K562 (cell line): ENCODE measurements around the gene CLCA2. TPM values are rescaled to one million over a fixed set of nuclear protein-coding genes. Genes with fewer than 3 reads are reported as not detected.
A peak's percentile ranks its signal among the peaks of the same experiment; 100 is the strongest.

Source experiments
- ATAC-seq: fragments of 200-7000 bp; cut with Tn5 transposase; 3 replicates; pipeline ENCODE4 v1.9.1; 2020; ENCODE audit warnings: moderate library complexity
- BruUV-seq: library from RNA; stranded (reverse); fragments of 400-500 nt; replicated peaks from 2 replicates; lab custom pipeline; 2021; lab: Mats Ljungman, UMichigan
- CTCF ChIA-PET: fragments of 300-600 bp; formaldehyde crosslinking; extraction: SDS; loops from one replicate; lab custom pipeline; 2021; ENCODE audit warnings: low intra/inter-chr PET ratio; lab: Yijun Ruan, JAX
- POLR2A ChIA-PET: fragments of 300-600, 350-650 bp; sonication (Branson Sonifier 250); formaldehyde crosslinking; extraction: SDS; loops from one replicate; lab custom pipeline; 2021; ENCODE audit warnings: antibody characterized with exemption, inconsistent platforms; lab: Yijun Ruan, JAX
- DNase-seq, 4 experiments: peaks; one replicate each; pipeline versions ENCODE4 v3.0.0 to v3.0.0-alpha.2; 2011 to 2018; ENCODE audit warnings: low spot score in 3 of 4, mixed read lengths in 3 of 4; ENCODE audit errors: extremely low read depth in 1 of 4
- FAIRE-seq: peaks from 2 replicates; lab custom pipeline; 2011; peaks lifted over from hg19 to GRCh38; lab: Jason Lieb, UNC
- H2AFZ ChIP-seq: 2 replicates; pipeline ENCODE4 v1.6.0; 2011; ENCODE audit warnings: low read depth, low read length, control low read depth, inconsistent platforms
- H3K27ac ChIP-seq: fragments of 200-600 bp; 3 replicates; pipeline ENCODE4 v1.8.0; 2011; ENCODE audit warnings: low read depth, mild to moderate bottlenecking, control low read depth, inconsistent platforms, low read length, moderate library complexity, mixed read lengths; ENCODE audit errors: extremely low read depth
- H3K27me3 ChIP-seq, 2 experiments: fragments of 300-600 bp in 1 of 2; 2 replicates in 1 of 2; 3 replicates in 1 of 2; pipeline versions ENCODE4 v1.6.0 to v1.8.0; 2011; ENCODE audit warnings: inconsistent platforms in 2 of 2, low read length in 2 of 2, mild to moderate bottlenecking in 1 of 2, mixed read lengths in 1 of 2, moderate library complexity in 1 of 2; ENCODE audit not compliant: control insufficient read depth in 2 of 2, insufficient read depth in 2 of 2
- H3K36me3 ChIP-seq: fragments of 300-600 bp; 3 replicates; pipeline ENCODE4 v1.8.0; 2011; ENCODE audit warnings: mild to moderate bottlenecking, low read length, inconsistent platforms; ENCODE audit not compliant: control insufficient read depth, insufficient read depth
- H3K4me1 ChIP-seq, 2 experiments: fragments of 200-600 bp in 1 of 2; replicated peaks in 1 of 2; 2 replicates in 1 of 2; 3 replicates in 1 of 2; pipeline versions ENCODE4 v1.5.1 to v1.8.0; 2011; ENCODE audit warnings: inconsistent platforms in 2 of 2, low read length in 2 of 2, mild to moderate bottlenecking in 1 of 2, mixed read lengths in 1 of 2, moderate library complexity in 1 of 2; ENCODE audit not compliant: control insufficient read depth in 2 of 2, insufficient read depth in 2 of 2
- H3K4me2 ChIP-seq: 2 replicates; pipeline ENCODE4 v1.6.1; 2011; ENCODE audit warnings: low read length, control low read depth, inconsistent platforms, mixed read lengths; ENCODE audit not compliant: insufficient read depth
- H3K4me3 ChIP-seq: fragments of 200-600 bp; sonication (generic), shearing (Covaris generic); 2 replicates; pipeline ENCODE4 v1.5.1; 2016; ENCODE audit warnings: control low read depth, inconsistent platforms
- H3K79me2 ChIP-seq: fragments of 200-600 bp; 3 replicates; pipeline ENCODE4 v1.8.0; 2011; ENCODE audit warnings: low read length, inconsistent platforms; ENCODE audit not compliant: control insufficient read depth, insufficient read depth
- H3K9ac ChIP-seq, 2 experiments: 2 replicates each; pipeline versions ENCODE4 v1.6.0 to v1.6.1; 2011; ENCODE audit warnings: low read depth in 2 of 2, low read length in 2 of 2, control low read depth in 1 of 2, inconsistent platforms in 1 of 2, mild to moderate bottlenecking in 1 of 2, mixed read lengths in 1 of 2; ENCODE audit not compliant: insufficient read depth in 1 of 2
- H3K9me1 ChIP-seq: one replicate; pipeline ENCODE4 v1.6.0; 2011; ENCODE audit warnings: inconsistent platforms, mild to moderate bottlenecking, low read length, moderate library complexity; ENCODE audit not compliant: control insufficient read depth, insufficient read depth
- H3K9me3 ChIP-seq: replicated peaks from 2 replicates; pipeline ENCODE4 v1.5.1; 2011; ENCODE audit warnings: low read depth, low read length, inconsistent platforms; ENCODE audit not compliant: control insufficient read depth, insufficient read depth
- H4K20me1 ChIP-seq: replicated peaks from 2 replicates; pipeline ENCODE4 v1.6.1; 2011; ENCODE audit warnings: low read length, inconsistent platforms, mixed read lengths; ENCODE audit not compliant: control insufficient read depth, insufficient read depth
- PPARD ChIP-seq: fragments of 250-450 bp; sonication (Bioruptor Pico); IDR thresholded peaks from 2 replicates; pipeline ENCODE4 v1.8.0; 2022; ENCODE audit warnings: inconsistent platforms, mild to moderate bottlenecking, moderate library complexity
- PTTG1 ChIP-seq: fragments of 450-650 bp; IDR thresholded peaks from 2 replicates; pipeline ENCODE4 v1.6.1; 2016; ENCODE audit warnings: low read depth, mild to moderate bottlenecking, missing genetic modification characterization, missing compliant biosample characterization
- SPI1 ChIP-seq: IDR thresholded peaks from 2 replicates; pipeline ENCODE4 v1.6.1; 2011; ENCODE audit warnings: low read depth, low read length, control low read depth, borderline replicate concordance
- ZNF41 ChIP-seq: fragments of 250-450 bp; sonication (Bioruptor Pico); conservative IDR thresholded peaks from 2 replicates; pipeline ENCODE4 v1.4.0; 2020; ENCODE audit warnings: mild to moderate bottlenecking
- ZNF444 ChIP-seq: fragments of 250-450 bp; sonication (Bioruptor Pico); IDR thresholded peaks from 2 replicates; pipeline ENCODE4 v1.4.0; 2020; ENCODE audit warnings: mild to moderate bottlenecking, moderate library complexity
- WGBS: fragments of 100-300 bp; shearing (Covaris generic); methylation state at CpG from one replicate; pipeline ENCODE4 v1.1.6; 2016; ENCODE audit warnings: low coverage, mixed read lengths; ENCODE audit not compliant: insufficient coverage; ENCODE audit errors: missing lambda C conversion rate; 5-methylcytosine and 5-hydroxymethylcytosine counted together
- in situ Hi-C: fragments of 300-500 bp; cut with MboI; formaldehyde crosslinking; loops from 4 replicates; pipeline ENCODE4 v1.15.0; 2018; ENCODE audit warnings: inconsistent platforms, mixed read lengths
- intact Hi-C: fragments of 100-400 bp; cut with micrococcal nuclease; formaldehyde crosslinking; loops from 2 replicates; pipeline ENCODE4 v1.14.2; 2022
- polyA plus RNA-seq, 8 experiments: library from polyadenylated mRNA; depleted of rRNA in 4 of 8; stranded (reverse) in 5 of 8; unstranded in 3 of 8; fragments of >200 nt; fragmentation: Nextera tagmentation in 2 of 8; fragmentation: Illumina TruSeq in 1 of 8; extraction: Ambion mirVana in 2 of 8; extraction: Trizol in 1 of 8; gene quantifications; 2 replicates each; pipeline versions ENCODE4 v1.2.1 to v1.2.3, GENCODE V29; 2011 to 2014; ENCODE audit warnings: inconsistent platforms in 1 of 8, missing spikeins in 1 of 8
- total RNA-seq, 7 experiments: library from RNA; depleted of rRNA in 6 of 7; stranded (reverse); fragments of >200 nt in 6 of 7; fragmentation: Illumina TruSeq in 2 of 7; extraction: Trizol in 2 of 7; gene quantifications; 2 replicates each; pipeline versions ENCODE4 v1.2.1 to v1.2.3, GENCODE V29; 2011 to 2021; ENCODE audit warnings: low replicate concordance in 1 of 7
- TF ChIP-seq, protein P1 (sequence below): fragments of 250-450 bp; sonication (Bioruptor Pico); IDR thresholded peaks from 2 replicates; pipeline ENCODE4 v1.5.0; 2021; ENCODE audit warnings: mild to moderate bottlenecking, borderline replicate concordance
- TF ChIP-seq, protein P2 (sequence below): fragments of 200-600 bp; sonication (generic); IDR thresholded peaks from one replicate; pipeline ENCODE4 v1.6.1; 2012; ENCODE audit warnings: mild to moderate bottlenecking, low read depth, low read length, inconsistent platforms

The CLCA2 gene
- total and polyA plus RNA-seq, 9 of the 15 experiments (the other 6 are each of a cell fraction or from before 2014, with no cell fraction given): 0.03 TPM; not detected in 8

DNA sequence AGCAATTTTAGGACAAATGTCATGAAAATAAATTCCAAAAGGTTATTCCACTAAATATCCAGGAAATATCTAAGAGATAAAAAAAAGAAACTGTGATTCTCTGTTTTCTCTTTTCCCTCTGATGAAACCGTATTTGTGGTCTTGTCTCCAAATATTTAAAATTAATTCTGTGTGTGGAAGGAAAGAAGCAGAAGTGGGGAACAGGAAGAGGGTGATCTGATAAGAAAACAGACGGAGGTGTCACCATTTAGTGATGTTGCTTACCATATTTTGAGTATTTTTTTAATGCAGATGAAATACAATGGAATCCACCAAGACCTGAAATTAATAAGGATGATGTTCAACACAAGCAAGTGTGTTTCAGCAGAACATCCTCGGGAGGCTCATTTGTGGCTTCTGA, 74.3 kb downstream of the CLCA2 start:
- Histone ChIP-seq H3K9me3 (no peaks in the 10 kb centered on the region; the same call in 1 of the 2 replicates), H3K4me1 (no peaks in the 10 kb centered on the region), H2AFZ (no peak overlapping the region), H3K79me2 (no peaks in the 10 kb centered on the region), H3K9me1 (no peaks in the 10 kb centered on the region), H3K27me3 (peaks cover 5 to 14% of the 10 kb centered on the region in 2 experiments; a peak in 3 of 5 replicates), H3K9ac (no peak overlapping the region), H3K36me3 (no peaks in the 10 kb centered on the region), H3K27ac (no peak overlapping the region), H3K4me2 (no peak overlapping the region), H4K20me1 (no peaks in the 10 kb centered on the region), H3K4me3 (no peak overlapping the region)
- no peak for ATAC-seq
- no TSS peak for BruUV-seq
- ChIA-PET CTCF (interaction anchor here (1.3 kb wide), 1 partner anchor 191 kb away, joined by 5 read pairs; no protein-coding TSS in a partner anchor), POLR2A (no interaction called here)
- in situ Hi-C loops (no loop called here), intact Hi-C loops (no loop called here)
- DNase-seq: no peak
- WGBS: 0% methylated on average over 3 of the region's 3 CpGs
- no peak for FAIRE-seq
- no peak for TF ChIP-seq ZNF444 (CRISPR knock-in tag)
- TF ChIP-seq PPARD: no peak
- TF ChIP-seq ZNF41 (CRISPR knock-in tag): no peak
- TF ChIP-seq, protein P1, sequence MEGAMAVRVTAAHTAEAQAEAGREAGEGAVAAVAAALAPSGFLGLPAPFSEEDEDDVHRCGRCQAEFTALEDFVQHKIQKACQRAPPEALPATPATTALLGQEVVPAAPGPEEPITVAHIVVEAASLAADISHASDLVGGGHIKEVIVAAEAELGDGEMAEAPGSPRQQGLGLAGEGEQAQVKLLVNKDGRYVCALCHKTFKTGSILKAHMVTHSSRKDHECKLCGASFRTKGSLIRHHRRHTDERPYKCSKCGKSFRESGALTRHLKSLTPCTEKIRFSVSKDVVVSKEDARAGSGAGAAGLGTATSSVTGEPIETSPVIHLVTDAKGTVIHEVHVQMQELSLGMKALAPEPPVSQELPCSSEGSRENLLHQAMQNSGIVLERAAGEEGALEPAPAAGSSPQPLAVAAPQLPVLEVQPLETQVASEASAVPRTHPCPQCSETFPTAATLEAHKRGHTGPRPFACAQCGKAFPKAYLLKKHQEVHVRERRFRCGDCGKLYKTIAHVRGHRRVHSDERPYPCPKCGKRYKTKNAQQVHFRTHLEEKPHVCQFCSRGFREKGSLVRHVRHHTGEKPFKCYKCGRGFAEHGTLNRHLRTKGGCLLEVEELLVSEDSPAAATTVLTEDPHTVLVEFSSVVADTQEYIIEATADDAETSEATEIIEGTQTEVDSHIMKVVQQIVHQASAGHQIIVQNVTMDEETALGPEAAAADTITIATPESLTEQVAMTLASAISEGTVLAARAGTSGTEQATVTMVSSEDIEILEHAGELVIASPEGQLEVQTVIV: no peak
- TF ChIP-seq, protein P2, sequence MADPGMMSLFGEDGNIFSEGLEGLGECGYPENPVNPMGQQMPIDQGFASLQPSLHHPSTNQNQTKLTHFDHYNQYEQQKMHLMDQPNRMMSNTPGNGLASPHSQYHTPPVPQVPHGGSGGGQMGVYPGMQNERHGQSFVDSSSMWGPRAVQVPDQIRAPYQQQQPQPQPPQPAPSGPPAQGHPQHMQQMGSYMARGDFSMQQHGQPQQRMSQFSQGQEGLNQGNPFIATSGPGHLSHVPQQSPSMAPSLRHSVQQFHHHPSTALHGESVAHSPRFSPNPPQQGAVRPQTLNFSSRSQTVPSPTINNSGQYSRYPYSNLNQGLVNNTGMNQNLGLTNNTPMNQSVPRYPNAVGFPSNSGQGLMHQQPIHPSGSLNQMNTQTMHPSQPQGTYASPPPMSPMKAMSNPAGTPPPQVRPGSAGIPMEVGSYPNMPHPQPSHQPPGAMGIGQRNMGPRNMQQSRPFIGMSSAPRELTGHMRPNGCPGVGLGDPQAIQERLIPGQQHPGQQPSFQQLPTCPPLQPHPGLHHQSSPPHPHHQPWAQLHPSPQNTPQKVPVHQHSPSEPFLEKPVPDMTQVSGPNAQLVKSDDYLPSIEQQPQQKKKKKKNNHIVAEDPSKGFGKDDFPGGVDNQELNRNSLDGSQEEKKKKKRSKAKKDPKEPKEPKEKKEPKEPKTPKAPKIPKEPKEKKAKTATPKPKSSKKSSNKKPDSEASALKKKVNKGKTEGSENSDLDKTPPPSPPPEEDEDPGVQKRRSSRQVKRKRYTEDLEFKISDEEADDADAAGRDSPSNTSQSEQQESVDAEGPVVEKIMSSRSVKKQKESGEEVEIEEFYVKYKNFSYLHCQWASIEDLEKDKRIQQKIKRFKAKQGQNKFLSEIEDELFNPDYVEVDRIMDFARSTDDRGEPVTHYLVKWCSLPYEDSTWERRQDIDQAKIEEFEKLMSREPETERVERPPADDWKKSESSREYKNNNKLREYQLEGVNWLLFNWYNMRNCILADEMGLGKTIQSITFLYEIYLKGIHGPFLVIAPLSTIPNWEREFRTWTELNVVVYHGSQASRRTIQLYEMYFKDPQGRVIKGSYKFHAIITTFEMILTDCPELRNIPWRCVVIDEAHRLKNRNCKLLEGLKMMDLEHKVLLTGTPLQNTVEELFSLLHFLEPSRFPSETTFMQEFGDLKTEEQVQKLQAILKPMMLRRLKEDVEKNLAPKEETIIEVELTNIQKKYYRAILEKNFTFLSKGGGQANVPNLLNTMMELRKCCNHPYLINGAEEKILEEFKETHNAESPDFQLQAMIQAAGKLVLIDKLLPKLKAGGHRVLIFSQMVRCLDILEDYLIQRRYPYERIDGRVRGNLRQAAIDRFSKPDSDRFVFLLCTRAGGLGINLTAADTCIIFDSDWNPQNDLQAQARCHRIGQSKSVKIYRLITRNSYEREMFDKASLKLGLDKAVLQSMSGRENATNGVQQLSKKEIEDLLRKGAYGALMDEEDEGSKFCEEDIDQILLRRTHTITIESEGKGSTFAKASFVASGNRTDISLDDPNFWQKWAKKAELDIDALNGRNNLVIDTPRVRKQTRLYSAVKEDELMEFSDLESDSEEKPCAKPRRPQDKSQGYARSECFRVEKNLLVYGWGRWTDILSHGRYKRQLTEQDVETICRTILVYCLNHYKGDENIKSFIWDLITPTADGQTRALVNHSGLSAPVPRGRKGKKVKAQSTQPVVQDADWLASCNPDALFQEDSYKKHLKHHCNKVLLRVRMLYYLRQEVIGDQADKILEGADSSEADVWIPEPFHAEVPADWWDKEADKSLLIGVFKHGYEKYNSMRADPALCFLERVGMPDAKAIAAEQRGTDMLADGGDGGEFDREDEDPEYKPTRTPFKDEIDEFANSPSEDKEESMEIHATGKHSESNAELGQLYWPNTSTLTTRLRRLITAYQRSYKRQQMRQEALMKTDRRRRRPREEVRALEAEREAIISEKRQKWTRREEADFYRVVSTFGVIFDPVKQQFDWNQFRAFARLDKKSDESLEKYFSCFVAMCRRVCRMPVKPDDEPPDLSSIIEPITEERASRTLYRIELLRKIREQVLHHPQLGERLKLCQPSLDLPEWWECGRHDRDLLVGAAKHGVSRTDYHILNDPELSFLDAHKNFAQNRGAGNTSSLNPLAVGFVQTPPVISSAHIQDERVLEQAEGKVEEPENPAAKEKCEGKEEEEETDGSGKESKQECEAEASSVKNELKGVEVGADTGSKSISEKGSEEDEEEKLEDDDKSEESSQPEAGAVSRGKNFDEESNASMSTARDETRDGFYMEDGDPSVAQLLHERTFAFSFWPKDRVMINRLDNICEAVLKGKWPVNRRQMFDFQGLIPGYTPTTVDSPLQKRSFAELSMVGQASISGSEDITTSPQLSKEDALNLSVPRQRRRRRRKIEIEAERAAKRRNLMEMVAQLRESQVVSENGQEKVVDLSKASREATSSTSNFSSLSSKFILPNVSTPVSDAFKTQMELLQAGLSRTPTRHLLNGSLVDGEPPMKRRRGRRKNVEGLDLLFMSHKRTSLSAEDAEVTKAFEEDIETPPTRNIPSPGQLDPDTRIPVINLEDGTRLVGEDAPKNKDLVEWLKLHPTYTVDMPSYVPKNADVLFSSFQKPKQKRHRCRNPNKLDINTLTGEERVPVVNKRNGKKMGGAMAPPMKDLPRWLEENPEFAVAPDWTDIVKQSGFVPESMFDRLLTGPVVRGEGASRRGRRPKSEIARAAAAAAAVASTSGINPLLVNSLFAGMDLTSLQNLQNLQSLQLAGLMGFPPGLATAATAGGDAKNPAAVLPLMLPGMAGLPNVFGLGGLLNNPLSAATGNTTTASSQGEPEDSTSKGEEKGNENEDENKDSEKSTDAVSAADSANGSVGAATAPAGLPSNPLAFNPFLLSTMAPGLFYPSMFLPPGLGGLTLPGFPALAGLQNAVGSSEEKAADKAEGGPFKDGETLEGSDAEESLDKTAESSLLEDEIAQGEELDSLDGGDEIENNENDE: no peak
- TF ChIP-seq SPI1: peak; percentile 24; the same call in 1 of the 2 replicates
- TF ChIP-seq PTTG1 (tag): no peak
